CD4-positive, alpha-beta T cell (primary cell): ENCODE results near the gene NXN. TPM values are rescaled to one million over a fixed set of nuclear protein-coding genes. Genes with fewer than 3 reads are reported as not detected.

Source experiments
- ATAC-seq: fragments of 200-7000 bp; cut with Tn5 transposase; one replicate; pipeline ENCODE4 v1.10.0; 2022; ENCODE audit warnings: mild to moderate bottlenecking; ENCODE audit not compliant: poor library complexity
- CTCF ChIA-PET: fragments of 350-600 bp; sonication (Branson Sonifier 250); formaldehyde crosslinking; loops from one replicate; lab custom pipeline; 2021; ENCODE audit warnings: antibody characterized with exemption, inconsistent platforms; lab: Charles Lee
- POLR2A ChIA-PET: fragments of 350-600 bp; sonication (Branson Sonifier 250); formaldehyde crosslinking; loops from one replicate; lab custom pipeline; 2021; ENCODE audit warnings: antibody characterized with exemption, inconsistent platforms; lab: Charles Lee
- DNase-seq, 14 experiments: peaks; one replicate each; pipeline ENCODE4 v3.0.0-alpha.2; 2013 to 2020; ENCODE audit warnings: mixed read lengths in 2 of 14
- H3K27ac ChIP-seq, 2 donors: one replicate each; pipeline versions ENCODE4 v1.5.1 to v1.7.0; 2013; ENCODE audit warnings: low read length in 2 of 2, low read depth in 1 of 2, mild to moderate bottlenecking in 1 of 2
- H3K27me3 ChIP-seq, 2 experiments: 1 replicate in 1 of 2; 2 replicates in 1 of 2; pipeline versions ENCODE4 v1.6.1 to v1.7.0; 2013; ENCODE audit warnings: low read length in 2 of 2, control low read depth in 1 of 2, mild to moderate bottlenecking in 1 of 2, moderate library complexity in 1 of 2; ENCODE audit not compliant: insufficient read depth in 2 of 2, control insufficient read depth in 1 of 2
- H3K36me3 ChIP-seq: one replicate; pipeline ENCODE4 v1.6.1; 2013; ENCODE audit warnings: low read length, control low read depth; ENCODE audit not compliant: insufficient read depth
- H3K4me1 ChIP-seq: one replicate; pipeline ENCODE4 v1.6.1; 2013; ENCODE audit warnings: low read length, control low read depth; ENCODE audit not compliant: insufficient read depth
- H3K4me3 ChIP-seq: one replicate; pipeline ENCODE4 v1.5.1; 2013; ENCODE audit warnings: mild to moderate bottlenecking, low read length, moderate library complexity
- H3K9me3 ChIP-seq, 2 experiments: 1 replicate in 1 of 2; 2 replicates in 1 of 2; pipeline versions ENCODE4 v1.6.1 to v1.7.0; 2013; ENCODE audit warnings: low read length in 2 of 2, mild to moderate bottlenecking in 2 of 2, control low read depth in 1 of 2, moderate library complexity in 1 of 2; ENCODE audit not compliant: control insufficient read depth in 1 of 2, insufficient read depth in 1 of 2
- H3K27ac Mint-ChIP-seq: one replicate; pipeline ENCODE4 v1.8.0; 2020; ENCODE audit warnings: mixed read lengths
- H3K27me3 Mint-ChIP-seq: one replicate; pipeline ENCODE4 v1.8.0; 2021; ENCODE audit warnings: mixed read lengths
- H3K36me3 Mint-ChIP-seq: one replicate; pipeline ENCODE4 v1.8.0; 2021; ENCODE audit warnings: low read depth, mixed read lengths
- H3K4me1 Mint-ChIP-seq: one replicate; pipeline ENCODE4 v1.8.0; 2021; ENCODE audit warnings: low read depth, mixed read lengths
- H3K4me3 Mint-ChIP-seq: one replicate; pipeline ENCODE4 v1.8.0; 2020; ENCODE audit warnings: mild to moderate bottlenecking, mixed read lengths
- H3K9me3 Mint-ChIP-seq: one replicate; pipeline ENCODE4 v1.8.0; 2020; ENCODE audit warnings: mixed read lengths
- CTCF ChIP-seq: fragments of 200-600 bp; IDR thresholded peaks from one replicate; pipeline ENCODE4 v1.8.0; 2022; ENCODE audit warnings: antibody characterized with exemption, mild to moderate bottlenecking
- intact Hi-C, 2 experiments: fragments of 100-400 bp; cut with DNase I in 1 of 2; cut with micrococcal nuclease in 1 of 2; formaldehyde crosslinking; loops; one replicate each; pipeline versions ENCODE4 v1.15.1 to v1.9.0; 2023 to 2025; cut with DNase I, micrococcal nuclease
- total RNA-seq, 174 experiments: library from RNA in 2 of 174; stranded (reverse) in 2 of 174; gene quantifications; one replicate each; pipeline ENCODE4 v1.2.3 and lab custom pipeline; 2021 to 2026

NXN gene
- total RNA-seq, 2 experiments from 2014 or later: 0.80 to 0.98 TPM

GRCh38 chr17:871751-872519 lies 107.6 kb downstream of the NXN start:
- peaks cover 4 to 5% of the 10 kb centered on the region in 2 experiments for H3K27me3 ChIP-seq
- Mint-ChIP-seq H3K4me3 (no peak overlapping the region), H3K27me3 (peaks cover 33% of the 10 kb centered on the region), H3K9me3 (peaks cover 2% of the 10 kb centered on the region), H3K27ac (peak overlapping the region; percentile 3), H3K36me3 (no peaks in the 10 kb centered on the region), H3K4me1 (peaks cover 15% of the 10 kb centered on the region)
- TF ChIP-seq CTCF: no peak
- ATAC-seq: no peak
- H3K4me3 ChIP-seq: no peak overlapping the region
- no peaks in the 10 kb centered on the region for H3K9me3 ChIP-seq
- peak in 2 of 14 experiments; percentile 8 to 17 for DNase-seq
- ChIA-PET CTCF (interaction anchor here (0.7 kb wide), 1 partner anchor 1102 kb away, joined by 3 read pairs; no protein-coding TSS in a partner anchor), POLR2A (no interaction called here)
- H3K4me1 ChIP-seq: peaks cover 5% of the 10 kb centered on the region
- intact Hi-C loops: no loop called here
- no peak overlapping the region for H3K27ac ChIP-seq
- H3K36me3 ChIP-seq: no peaks in the 10 kb centered on the region

DNA sequence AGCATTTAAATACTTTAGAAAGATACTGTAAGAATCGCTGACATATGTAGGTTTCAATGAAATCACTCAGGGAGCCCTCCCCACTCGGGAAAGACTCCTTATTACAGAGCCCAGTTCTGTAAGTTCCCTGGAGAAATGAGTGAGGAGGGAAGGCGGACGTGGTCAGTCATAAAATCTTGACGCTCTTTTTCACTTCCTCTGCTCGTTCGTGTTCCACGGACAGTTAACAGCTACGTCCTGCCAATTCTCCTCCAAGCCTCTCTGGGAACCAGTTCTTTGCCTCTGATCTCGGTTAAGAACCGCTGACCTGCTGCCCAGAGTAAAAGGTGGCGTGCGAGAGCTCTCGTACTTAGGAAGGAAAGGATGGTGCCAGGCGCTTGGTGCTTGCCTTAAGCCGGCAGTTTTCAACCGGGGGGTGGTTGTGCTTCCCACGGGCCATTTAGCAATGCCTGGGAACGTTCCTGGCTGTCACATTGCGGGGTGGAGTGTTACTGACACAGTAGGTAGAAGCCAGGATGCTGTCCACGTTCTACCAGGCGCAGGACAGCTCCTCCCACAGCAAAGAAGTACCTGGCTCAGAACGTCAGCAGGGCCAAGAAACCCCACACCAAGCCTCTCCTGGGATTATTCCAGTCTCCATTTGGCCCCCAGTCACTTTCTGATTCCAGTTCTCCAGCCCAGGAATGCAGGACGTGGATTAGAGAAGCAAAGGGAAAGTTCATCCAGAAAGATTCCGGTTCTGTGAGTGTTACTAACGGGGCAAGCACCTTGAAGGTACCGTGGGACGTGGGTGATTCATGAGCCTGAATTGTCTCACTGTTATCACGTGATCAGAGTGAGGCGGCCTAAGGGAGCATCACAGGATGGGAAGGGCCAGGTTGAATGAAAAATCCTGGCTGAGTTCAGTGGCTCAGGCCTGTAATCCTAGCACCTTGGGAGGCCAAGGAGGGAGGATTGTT lies 109.7 kb downstream of the NXN start:
- H3K9me3 Mint-ChIP-seq: peaks cover 2% of the 10 kb centered on the region
- H3K4me1 Mint-ChIP-seq: peaks cover 9% of the 10 kb centered on the region
- H3K27ac ChIP-seq: no peak overlapping the region
- H3K27me3 ChIP-seq: peaks cover 3 to 4% of the 10 kb centered on the region in 2 experiments
- ChIA-PET POLR2A (no interaction called here), CTCF (no interaction called here)
- no peak for TF ChIP-seq CTCF
- H3K4me3 Mint-ChIP-seq: no peak overlapping the region
- intact Hi-C loops: no loop called here
- DNase-seq (no peak), ATAC-seq (no peak)
- no peak overlapping the region for H3K4me3 ChIP-seq
- H3K4me1 ChIP-seq: no peaks in the 10 kb centered on the region
- H3K36me3 Mint-ChIP-seq: no peaks in the 10 kb centered on the region
- H3K9me3 ChIP-seq: no peaks in the 10 kb centered on the region
- H3K27ac Mint-ChIP-seq: no peak overlapping the region
- H3K36me3 ChIP-seq: no peaks in the 10 kb centered on the region
- peaks cover 42% of the 10 kb centered on the region for H3K27me3 Mint-ChIP-seq

GRCh38 chr17:869086-869485 lies 110.5 kb downstream of the NXN start:
- TF ChIP-seq CTCF: no peak
- no peaks in the 10 kb centered on the region for H3K4me1 ChIP-seq
- CTCF ChIA-PET: no interaction called here
- peaks cover 3 to 5% of the 10 kb centered on the region in 2 experiments for H3K27me3 ChIP-seq
- intact Hi-C loops: no loop called here
- no peaks in the 10 kb centered on the region for H3K36me3 ChIP-seq
- no peak overlapping the region for H3K27ac ChIP-seq
- Mint-ChIP-seq H3K9me3 (peaks cover 2% of the 10 kb centered on the region), H3K36me3 (no peaks in the 10 kb centered on the region), H3K27me3 (peaks cover 50% of the 10 kb centered on the region), H3K27ac (no peak overlapping the region), H3K4me1 (peaks cover 9% of the 10 kb centered on the region), H3K4me3 (no peak overlapping the region)
- no peak overlapping the region for H3K4me3 ChIP-seq
- POLR2A ChIA-PET: no interaction called here
- H3K9me3 ChIP-seq: no peaks in the 10 kb centered on the region
- DNase-seq: no peak
- no peak for ATAC-seq
